Stimulated activated naive CD8-positive, alpha-beta T cell treated with anti-CD3 and anti-CD28 coated beads, Interleukin-15, Interleukin-2, amounts not matched to agents 100 ng/mL and 50 ng/mL, for 24 hours (primary cell): Measurements from ENCODE around the gene ZFP92.

Experiments used
- H3K27ac Mint-ChIP-seq: one replicate; pipeline ENCODE4 v1.8.0; 2021; ENCODE audit warnings: mild to moderate bottlenecking, mixed read lengths
- H3K27me3 Mint-ChIP-seq: one replicate; pipeline ENCODE4 v1.8.0; 2021; ENCODE audit warnings: mixed read lengths
- H3K36me3 Mint-ChIP-seq: one replicate; pipeline ENCODE4 v1.8.0; 2021; ENCODE audit warnings: low read depth, mixed read lengths
- H3K4me1 Mint-ChIP-seq: one replicate; pipeline ENCODE4 v1.8.0; 2021; ENCODE audit warnings: low read depth, mixed read lengths
- H3K4me3 Mint-ChIP-seq: one replicate; pipeline ENCODE4 v1.8.0; 2021; ENCODE audit warnings: mild to moderate bottlenecking, mixed read lengths
- H3K9me3 Mint-ChIP-seq: one replicate; pipeline ENCODE4 v1.8.0; 2021; ENCODE audit warnings: mixed read lengths

Gene ZFP92

DNA sequence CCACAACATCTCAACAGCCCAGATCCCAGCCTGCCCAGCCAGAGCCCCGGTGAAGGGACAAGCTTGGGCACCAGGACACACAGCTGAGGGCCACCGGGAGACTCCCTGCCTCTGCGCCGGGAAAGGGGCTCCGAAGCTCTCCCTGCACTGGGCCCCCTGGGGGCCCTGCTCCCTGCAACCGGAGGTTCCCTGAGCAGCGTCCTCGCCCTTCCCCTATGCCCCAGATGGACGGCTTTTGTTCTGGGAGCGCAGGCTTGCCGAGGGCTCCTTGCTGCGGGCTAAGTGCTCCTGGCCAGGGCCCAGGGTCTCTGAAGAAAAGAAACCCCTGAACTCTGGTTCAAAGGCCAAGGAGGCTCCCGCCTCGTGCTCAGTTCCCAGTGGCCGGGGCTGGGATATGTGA lies 899 bp upstream of the ZFP92 start:
- Mint-ChIP-seq H3K27me3 (no peaks in the 10 kb centered on the region), H3K36me3 (no peaks in the 10 kb centered on the region), H3K4me3 (peak overlapping the region; percentile 72), H3K27ac (no peak overlapping the region), H3K9me3 (no peaks in the 10 kb centered on the region), H3K4me1 (peaks cover 8% of the 10 kb centered on the region)

DNA sequence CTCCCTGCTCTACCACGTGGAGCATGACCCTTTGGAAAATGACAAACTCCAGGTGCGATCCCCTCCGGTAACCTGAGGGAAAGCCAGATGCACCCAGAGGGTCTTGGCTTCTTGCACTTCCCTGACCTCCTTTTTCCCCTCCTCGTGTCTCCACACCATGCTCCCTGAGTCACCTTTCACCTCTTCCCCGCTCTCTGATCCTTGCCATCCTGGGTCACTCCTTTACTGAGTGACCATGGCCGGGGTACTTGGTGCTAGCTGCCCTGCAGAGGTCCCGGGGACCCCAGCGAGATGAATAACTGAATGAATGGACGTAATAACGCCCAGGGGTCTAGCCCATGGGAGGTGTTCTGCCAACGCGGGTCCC lies 401 bp upstream of the ZFP92 start:
- H3K9me3 Mint-ChIP-seq = no peaks in the 10 kb centered on the region
- no peak overlapping the region for H3K27ac Mint-ChIP-seq
- no peaks in the 10 kb centered on the region for H3K36me3 Mint-ChIP-seq
- peaks cover 8% of the 10 kb centered on the region for H3K4me1 Mint-ChIP-seq
- H3K27me3 Mint-ChIP-seq = no peaks in the 10 kb centered on the region
- peak overlapping the region; percentile 72 for H3K4me3 Mint-ChIP-seq

DNA sequence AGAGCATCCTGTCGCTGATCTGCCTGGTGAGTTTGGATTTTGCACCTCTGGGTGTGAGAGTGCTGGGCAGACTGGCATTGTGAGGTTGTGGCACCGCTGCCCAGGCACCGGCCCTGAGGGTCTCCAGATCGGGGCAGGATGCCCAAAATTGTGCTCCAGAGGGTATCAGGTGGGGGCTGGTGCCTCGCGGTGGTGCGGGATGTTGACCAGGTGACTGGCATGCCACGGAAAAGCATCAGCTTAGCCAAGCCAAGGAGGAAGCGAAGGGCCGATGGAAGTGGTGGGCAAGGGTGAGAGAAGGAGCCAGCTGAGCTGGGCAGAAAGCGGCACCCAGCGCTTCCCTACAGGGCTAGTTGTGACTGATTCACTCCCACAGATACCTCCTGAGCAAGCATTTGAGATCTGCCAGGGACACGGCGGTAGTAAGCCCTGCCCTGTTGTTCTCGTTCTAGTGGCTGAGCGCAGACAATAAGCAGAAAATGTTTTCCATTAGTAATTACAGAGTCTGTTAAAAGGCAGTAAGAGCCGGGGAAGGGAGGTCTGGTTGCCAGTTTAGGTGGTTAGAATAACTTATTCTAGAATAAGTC lies 809 bp downstream of the ZFP92 start:
- H3K27me3 Mint-ChIP-seq = no peaks in the 10 kb centered on the region
- no peaks in the 10 kb centered on the region for H3K36me3 Mint-ChIP-seq
- H3K4me1 Mint-ChIP-seq = peaks cover 8% of the 10 kb centered on the region
- H3K4me3 Mint-ChIP-seq = peak overlapping the region; percentile 80
- no peaks in the 10 kb centered on the region for H3K9me3 Mint-ChIP-seq
- H3K27ac Mint-ChIP-seq = no peak overlapping the region

DNA sequence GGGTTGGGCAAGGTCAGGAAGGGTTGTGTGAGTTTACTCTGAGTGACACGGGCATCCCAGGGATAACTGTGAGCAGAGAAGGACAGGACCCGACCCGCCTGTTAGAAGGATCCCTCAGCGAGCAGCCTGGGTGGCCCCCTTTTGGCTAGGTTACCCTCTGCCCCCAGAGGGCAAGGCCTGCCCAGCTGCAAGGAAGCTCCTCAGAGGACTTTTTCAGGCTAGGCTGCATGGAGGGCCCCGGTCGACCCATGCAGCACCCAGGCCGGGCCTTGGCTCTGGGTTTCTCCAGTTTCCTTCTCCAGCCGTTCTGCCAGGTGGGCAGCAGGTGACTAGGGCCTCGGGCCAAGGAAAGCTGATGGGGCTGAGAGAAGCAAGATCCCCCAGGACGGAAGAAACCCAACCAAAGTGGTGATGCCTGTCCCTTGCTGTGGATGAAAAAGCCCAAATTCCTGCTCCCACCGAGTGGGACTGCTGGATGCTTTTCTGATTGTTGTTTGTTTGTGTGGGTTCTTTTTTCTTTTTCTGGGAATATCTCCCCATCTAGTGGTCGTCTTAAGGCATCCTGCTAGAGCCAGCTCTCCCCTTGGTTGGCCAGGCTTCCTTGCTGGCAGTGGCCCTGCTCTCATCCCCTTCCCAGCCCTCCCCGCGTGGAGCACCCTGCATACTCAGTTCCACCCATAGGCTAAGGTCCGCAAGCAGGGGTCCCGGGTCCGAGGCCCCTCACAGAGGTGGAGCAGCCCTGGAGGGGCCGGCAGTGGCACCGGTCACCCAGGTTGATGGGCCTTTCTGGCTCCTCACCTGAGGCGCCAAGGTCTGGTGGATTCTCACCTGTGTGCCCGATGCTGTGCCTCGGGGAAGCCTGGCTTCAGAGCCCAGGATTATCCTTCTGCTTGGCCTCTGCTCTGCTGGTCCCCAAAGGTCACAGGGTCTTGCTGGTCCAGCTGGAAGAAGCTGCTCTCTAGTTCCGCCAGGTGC lies 1.8 kb downstream of the ZFP92 start:
- Mint-ChIP-seq H3K4me3 (no peak overlapping the region), H3K4me1 (peaks cover 8% of the 10 kb centered on the region), H3K27ac (no peak overlapping the region), H3K36me3 (no peaks in the 10 kb centered on the region), H3K9me3 (no peaks in the 10 kb centered on the region), H3K27me3 (no peaks in the 10 kb centered on the region)

DNA sequence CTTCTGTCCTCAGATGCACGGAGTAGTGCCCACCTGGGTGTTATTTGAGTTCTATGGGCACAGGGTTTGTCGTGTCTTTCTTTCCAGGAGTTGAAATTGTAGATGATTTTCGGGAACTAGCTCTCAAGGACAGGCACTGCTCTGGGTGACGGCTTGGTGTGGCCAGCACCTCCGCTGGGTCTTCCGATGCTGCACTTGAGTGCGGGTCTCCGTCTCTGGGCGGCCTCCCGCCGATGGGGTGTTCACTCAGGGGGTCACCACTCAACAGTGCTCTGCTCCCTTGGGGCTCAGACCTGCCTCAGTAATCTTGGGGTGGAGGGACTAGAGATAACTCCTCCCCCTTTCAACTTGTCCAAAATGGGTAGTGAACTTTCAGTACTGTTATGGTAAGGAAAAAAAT lies 2.5 kb downstream of the ZFP92 start:
- H3K4me3 Mint-ChIP-seq = peak overlapping the region; percentile 26
- no peak overlapping the region for H3K27ac Mint-ChIP-seq
- H3K27me3 Mint-ChIP-seq = no peaks in the 10 kb centered on the region
- H3K9me3 Mint-ChIP-seq = no peaks in the 10 kb centered on the region
- H3K36me3 Mint-ChIP-seq = no peaks in the 10 kb centered on the region
- peaks cover 8% of the 10 kb centered on the region for H3K4me1 Mint-ChIP-seq

DNA sequence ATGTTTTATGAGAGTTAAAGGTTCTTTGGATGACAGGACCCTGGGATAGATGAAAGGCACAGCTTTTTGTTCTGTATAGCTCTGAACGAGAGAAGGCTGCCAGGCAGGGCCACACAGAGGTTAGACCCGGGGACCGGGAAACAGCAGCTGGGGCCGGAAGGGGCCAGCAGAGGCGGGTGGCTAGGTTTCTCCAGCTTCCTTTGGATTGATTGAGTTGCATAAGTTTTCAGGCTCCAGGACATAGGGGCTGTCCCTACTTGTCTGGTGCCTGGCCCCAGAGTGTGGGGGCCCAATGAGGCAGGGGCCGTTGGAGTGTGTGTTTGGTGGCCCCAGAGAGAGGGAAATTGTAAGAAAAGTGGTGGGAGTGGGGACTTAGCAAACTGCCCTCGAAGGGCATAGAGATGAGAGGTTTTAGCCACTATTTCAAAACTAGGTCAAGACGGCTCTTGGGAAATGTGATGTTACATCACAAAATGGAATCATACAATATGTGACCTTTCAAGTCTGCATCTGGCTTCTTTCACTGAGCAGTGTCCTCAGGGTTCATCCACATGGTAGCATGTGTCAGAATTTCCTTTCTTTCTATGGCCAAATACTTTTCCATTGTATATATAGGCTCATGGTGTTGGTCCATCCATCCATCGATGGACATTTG lies 3.7 kb downstream of the ZFP92 start:
- H3K4me1 Mint-ChIP-seq = peaks cover 8% of the 10 kb centered on the region
- H3K27ac Mint-ChIP-seq = no peak overlapping the region
- H3K36me3 Mint-ChIP-seq = no peaks in the 10 kb centered on the region
- H3K4me3 Mint-ChIP-seq = no peak overlapping the region
- H3K27me3 Mint-ChIP-seq = no peaks in the 10 kb centered on the region
- H3K9me3 Mint-ChIP-seq = no peaks in the 10 kb centered on the region

DNA sequence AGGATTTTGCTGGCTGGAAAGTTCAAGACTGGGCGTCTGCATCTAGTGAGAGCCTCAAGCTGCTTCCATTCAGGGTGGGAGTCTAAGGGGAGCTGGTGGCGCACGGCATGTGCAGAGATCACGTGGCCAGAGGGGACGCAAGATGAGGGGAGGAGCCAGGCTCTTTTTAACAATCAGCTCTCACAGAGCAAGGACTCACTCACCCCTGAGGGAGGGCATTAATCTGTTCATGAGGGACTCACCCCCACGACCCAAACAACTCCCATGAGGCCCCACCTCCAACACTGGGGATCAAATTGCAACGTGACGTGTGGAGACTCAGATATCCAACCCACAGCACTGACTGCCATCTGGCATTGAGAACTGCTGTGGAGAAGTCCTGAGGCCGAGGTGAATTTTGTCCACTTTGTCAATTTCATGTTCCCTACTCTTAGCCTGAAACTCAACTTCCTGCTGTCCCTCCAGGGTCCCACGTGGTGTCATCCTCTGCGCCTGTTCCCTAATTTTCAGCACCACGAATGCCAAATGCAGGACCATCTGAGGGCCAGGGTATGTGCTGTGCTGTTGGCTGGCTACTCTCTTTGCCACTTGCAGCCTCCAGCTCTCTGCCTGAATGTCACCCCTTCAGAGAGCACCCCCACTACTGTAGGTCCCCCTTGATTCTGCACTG lies 5.6 kb downstream of the ZFP92 start:
- H3K9me3 Mint-ChIP-seq = no peaks in the 10 kb centered on the region
- no peak overlapping the region for H3K4me3 Mint-ChIP-seq
- H3K27me3 Mint-ChIP-seq = no peaks in the 10 kb centered on the region
- H3K27ac Mint-ChIP-seq = no peak overlapping the region
- H3K36me3 Mint-ChIP-seq = no peaks in the 10 kb centered on the region
- H3K4me1 Mint-ChIP-seq = peaks cover 6% of the 10 kb centered on the region

DNA sequence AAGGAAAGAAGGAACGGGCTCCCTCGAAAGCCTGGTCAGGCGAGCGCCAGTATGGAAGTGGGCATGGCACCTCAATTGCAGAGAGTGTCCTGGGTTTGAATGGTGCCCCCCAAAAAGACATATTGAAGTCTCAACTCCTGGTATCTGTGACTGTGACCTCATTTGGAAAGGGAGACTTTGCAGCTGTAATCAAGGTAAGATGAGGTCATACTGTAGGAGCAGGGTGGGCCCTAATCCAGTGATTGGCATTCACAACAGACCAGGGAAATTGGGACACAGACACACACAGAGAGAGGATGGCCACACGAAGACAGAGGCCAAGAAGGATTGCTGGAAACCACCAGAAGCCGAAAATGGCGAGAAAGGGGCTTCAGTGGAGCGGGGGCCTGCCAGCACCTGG lies 6.4 kb downstream of the ZFP92 start:
- no peak overlapping the region for H3K27ac Mint-ChIP-seq
- H3K9me3 Mint-ChIP-seq = no peaks in the 10 kb centered on the region
- no peaks in the 10 kb centered on the region for H3K36me3 Mint-ChIP-seq
- no peak overlapping the region for H3K4me3 Mint-ChIP-seq
- H3K27me3 Mint-ChIP-seq = no peaks in the 10 kb centered on the region
- no peaks in the 10 kb centered on the region for H3K4me1 Mint-ChIP-seq

DNA sequence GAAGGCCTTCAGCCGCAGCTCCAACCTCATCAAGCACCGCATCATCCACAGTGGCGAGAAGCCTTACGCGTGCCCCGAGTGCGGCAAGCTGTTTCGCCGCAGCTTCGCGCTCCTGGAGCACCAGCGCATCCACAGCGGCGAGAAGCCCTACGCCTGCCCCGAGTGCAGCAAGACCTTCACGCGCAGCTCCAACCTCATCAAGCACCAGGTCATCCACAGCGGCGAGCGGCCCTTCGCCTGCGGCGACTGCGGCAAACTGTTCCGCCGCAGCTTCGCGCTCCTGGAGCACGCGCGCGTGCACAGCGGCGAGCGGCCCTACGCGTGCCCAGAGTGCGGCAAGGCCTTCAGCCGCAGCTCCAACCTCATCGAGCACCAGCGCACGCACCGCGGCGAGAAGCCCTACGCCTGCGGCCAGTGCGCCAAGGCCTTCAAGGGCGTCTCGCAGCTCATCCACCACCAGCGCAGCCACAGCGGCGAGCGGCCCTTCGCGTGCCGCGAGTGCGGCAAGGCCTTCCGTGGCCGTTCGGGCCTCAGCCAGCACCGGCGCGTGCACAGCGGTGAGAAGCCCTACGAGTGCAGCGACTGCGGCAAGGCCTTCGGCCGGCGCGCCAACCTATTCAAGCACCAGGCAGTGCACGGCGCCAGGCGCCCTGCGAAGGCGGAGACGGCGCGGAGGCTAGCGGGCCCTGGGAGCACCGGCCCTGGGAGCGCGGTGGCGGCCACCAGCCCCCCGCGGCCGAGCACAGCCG lies 9.8 kb downstream of the ZFP92 start:
- H3K36me3 Mint-ChIP-seq = no peaks in the 10 kb centered on the region
- no peaks in the 10 kb centered on the region for H3K4me1 Mint-ChIP-seq
- no peak overlapping the region for H3K4me3 Mint-ChIP-seq
- H3K27ac Mint-ChIP-seq = no peak overlapping the region
- H3K27me3 Mint-ChIP-seq = no peaks in the 10 kb centered on the region
- H3K9me3 Mint-ChIP-seq = no peaks in the 10 kb centered on the region

DNA sequence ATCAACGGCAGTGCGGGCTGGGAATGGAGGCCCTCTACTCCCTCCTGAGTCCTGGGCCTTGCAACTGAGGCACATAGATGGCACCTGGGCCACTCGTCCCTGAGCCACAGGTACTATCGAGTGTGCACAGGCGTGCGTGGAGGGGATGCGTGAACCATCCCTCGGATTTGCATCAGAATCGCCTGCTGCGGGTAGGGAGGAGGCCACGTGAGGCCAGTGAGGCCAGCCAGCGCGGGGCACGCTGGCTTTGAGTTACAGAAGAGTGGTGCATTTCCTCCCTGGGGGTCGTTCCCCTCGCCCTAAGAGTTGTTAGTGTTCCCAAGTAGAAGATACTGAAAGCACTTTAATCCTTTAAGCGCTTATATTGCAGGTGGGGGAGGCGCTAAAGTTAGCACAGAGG lies 10.6 kb downstream of the ZFP92 start:
- Mint-ChIP-seq H3K9me3 (no peaks in the 10 kb centered on the region), H3K4me1 (no peaks in the 10 kb centered on the region), H3K27me3 (no peaks in the 10 kb centered on the region), H3K36me3 (no peaks in the 10 kb centered on the region), H3K4me3 (no peak overlapping the region), H3K27ac (no peak overlapping the region)

DNA sequence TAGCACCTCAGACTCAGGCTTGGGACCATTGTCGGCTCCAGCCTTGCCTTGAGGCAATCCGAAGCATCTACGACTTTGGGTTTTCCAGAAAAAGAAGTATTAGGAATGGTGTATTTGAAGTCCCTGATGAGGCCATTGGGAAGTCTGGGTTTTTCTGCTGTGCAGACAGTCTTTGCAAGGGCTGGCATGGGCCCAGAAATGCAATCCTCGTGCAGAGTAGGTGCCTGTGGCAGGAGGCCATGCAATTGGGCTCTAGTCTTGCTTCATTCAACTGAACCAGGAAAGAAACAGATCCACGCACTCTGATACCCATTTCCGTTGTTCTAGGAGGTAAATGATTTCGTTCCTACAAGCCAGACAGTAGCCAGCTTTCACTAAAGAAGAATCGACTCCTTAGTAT lies 12.4 kb downstream of the ZFP92 start:
- Mint-ChIP-seq H3K27me3 (no peaks in the 10 kb centered on the region), H3K36me3 (no peaks in the 10 kb centered on the region), H3K4me3 (no peak overlapping the region), H3K27ac (no peak overlapping the region), H3K9me3 (no peaks in the 10 kb centered on the region), H3K4me1 (no peaks in the 10 kb centered on the region)

DNA sequence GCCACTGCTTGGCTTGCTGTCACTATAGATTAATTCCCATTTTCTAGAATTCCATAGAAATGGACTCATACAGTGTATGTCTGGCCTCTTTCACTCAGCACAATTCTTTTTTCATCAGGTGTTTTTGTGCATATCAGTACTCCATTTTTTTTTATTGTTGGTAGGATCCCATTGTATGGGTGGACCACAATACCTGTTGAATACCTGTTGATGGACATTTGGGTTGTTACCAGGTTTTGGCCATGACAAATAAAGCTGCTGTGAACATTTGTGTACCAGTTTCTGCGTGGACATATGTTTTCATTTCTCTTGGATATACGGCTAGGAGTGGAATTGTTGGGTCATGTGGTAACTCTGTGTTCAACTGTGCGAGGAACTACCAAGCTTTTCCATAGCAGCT lies 14.9 kb downstream of the ZFP92 start:
- Mint-ChIP-seq H3K27ac (no peak overlapping the region), H3K36me3 (no peaks in the 10 kb centered on the region), H3K9me3 (no peaks in the 10 kb centered on the region), H3K4me3 (no peak overlapping the region), H3K27me3 (no peaks in the 10 kb centered on the region), H3K4me1 (no peaks in the 10 kb centered on the region)

DNA sequence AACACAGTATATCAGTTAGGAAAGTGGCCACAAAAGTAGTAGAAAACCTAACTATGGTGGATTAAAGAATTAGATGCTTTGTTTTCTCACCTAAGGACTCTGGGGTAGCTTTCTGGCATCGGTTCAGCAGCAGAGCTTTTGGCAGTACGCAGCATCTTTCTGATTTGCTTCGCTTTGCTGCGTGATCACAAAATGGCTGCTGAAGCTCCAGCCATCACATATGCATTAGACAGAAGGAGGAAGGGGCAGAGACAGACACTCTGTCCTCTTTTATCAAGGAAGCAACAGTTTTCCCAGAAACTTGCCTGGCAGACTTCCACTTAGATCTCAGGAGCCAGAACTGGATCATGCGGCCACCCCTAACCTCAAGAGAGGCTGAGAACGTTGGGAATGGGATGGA lies 19.5 kb downstream of the ZFP92 start:
- Mint-ChIP-seq H3K4me3 (no peak overlapping the region), H3K27ac (no peak overlapping the region), H3K27me3 (no peaks in the 10 kb centered on the region), H3K9me3 (no peaks in the 10 kb centered on the region), H3K36me3 (no peaks in the 10 kb centered on the region), H3K4me1 (no peaks in the 10 kb centered on the region)

DNA sequence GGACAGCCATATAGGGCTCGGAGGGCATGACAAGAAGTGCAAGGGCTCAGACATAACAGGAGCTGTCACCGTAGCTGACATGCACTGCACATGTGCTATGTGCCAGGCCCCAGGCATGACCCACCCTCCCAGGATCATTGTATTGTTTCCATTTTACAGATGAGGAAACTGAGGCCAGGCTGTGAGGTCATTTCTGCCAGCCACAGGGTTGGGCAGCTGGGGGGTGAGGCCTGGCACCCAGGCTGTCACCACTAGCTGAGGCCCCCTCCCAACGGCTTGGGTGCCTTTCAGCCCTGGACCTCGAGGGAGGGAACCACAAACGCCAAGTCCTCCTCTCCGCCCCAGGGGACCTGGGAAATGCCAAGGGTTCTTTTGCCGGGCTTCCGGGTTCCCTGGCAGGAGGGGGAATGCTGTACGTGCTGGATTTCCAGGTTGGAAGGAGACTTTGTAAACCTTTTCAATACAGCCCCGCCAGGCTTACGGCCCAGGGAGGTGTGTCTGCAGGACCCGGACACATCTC lies 21.9 kb downstream of the ZFP92 start:
- Mint-ChIP-seq H3K36me3 (no peaks in the 10 kb centered on the region), H3K4me3 (no peak overlapping the region), H3K27me3 (no peaks in the 10 kb centered on the region), H3K27ac (no peak overlapping the region), H3K4me1 (no peaks in the 10 kb centered on the region), H3K9me3 (no peaks in the 10 kb centered on the region)
